Natural killer cell (primary cell): ENCODE measurements around the gene DEAF1. TPM values are rescaled to one million over a fixed set of nuclear protein-coding genes. Genes with fewer than 3 reads are reported as not detected.

Experiments
- ATAC-seq, 3 donors: fragments of 150-1000 bp in 2 of 3; fragments of 200-7000 bp in 1 of 3; cut with Tn5 transposase; 1 replicate in 1 of 3; 2 replicates in 2 of 3; pipeline ENCODE4 v1.10.0; 2021; ENCODE audit warnings: mild to moderate bottlenecking in 2 of 3, moderate library complexity in 2 of 3
- DNase-seq, 2 donors: peaks; one replicate each; pipeline versions ENCODE4 v3.0.0 to v3.0.0-alpha.2; 2013 to 2021; ENCODE audit warnings: mixed read lengths in 1 of 2
- H3K27ac ChIP-seq: one replicate; pipeline ENCODE4 v1.5.1; 2013; ENCODE audit warnings: mild to moderate bottlenecking, low read length
- H3K27me3 ChIP-seq: one replicate; pipeline ENCODE4 v1.6.1; 2013; ENCODE audit warnings: low read length; ENCODE audit not compliant: control insufficient read depth, insufficient read depth
- H3K36me3 ChIP-seq: one replicate; pipeline ENCODE4 v1.6.1; 2013; ENCODE audit warnings: low read length; ENCODE audit not compliant: control insufficient read depth, insufficient read depth
- H3K4me1 ChIP-seq: one replicate; pipeline ENCODE4 v1.6.1; 2013; ENCODE audit warnings: low read length; ENCODE audit not compliant: control insufficient read depth, insufficient read depth
- H3K4me3 ChIP-seq: one replicate; pipeline ENCODE4 v1.5.1; 2013; ENCODE audit warnings: low read length
- H3K9me3 ChIP-seq: one replicate; pipeline ENCODE4 v1.6.1; 2013; ENCODE audit warnings: low read length; ENCODE audit not compliant: control insufficient read depth, insufficient read depth
- H3K27ac Mint-ChIP-seq, 2 donors: one replicate each; pipeline ENCODE4 v1.8.0; 2022; ENCODE audit warnings: mild to moderate bottlenecking in 2 of 2, mixed read lengths in 2 of 2, moderate library complexity in 1 of 2
- H3K27me3 Mint-ChIP-seq, 2 donors: one replicate each; pipeline ENCODE4 v1.8.0; 2022; ENCODE audit warnings: low read depth in 2 of 2, mixed read lengths in 2 of 2
- H3K36me3 Mint-ChIP-seq: one replicate; pipeline ENCODE4 v1.8.0; 2022; ENCODE audit warnings: mixed read lengths
- H3K4me1 Mint-ChIP-seq, 2 donors: one replicate each; pipeline ENCODE4 v1.8.0; 2022; ENCODE audit warnings: mixed read lengths in 2 of 2
- H3K4me3 Mint-ChIP-seq: one replicate; pipeline ENCODE4 v1.8.0; 2022; ENCODE audit warnings: mild to moderate bottlenecking, moderate library complexity, mixed read lengths
- H3K9me3 Mint-ChIP-seq, 2 donors: one replicate each; pipeline ENCODE4 v1.8.0; 2022; ENCODE audit warnings: mixed read lengths in 2 of 2
- WGBS: methylation state at CpG from one replicate; pipeline ENCODE4 v1.1.7; 2013; ENCODE audit warnings: missing lambda C conversion rate; ENCODE audit not compliant: insufficient coverage; 5-methylcytosine and 5-hydroxymethylcytosine counted together
- intact Hi-C: fragments of 100-400 bp; cut with micrococcal nuclease; formaldehyde crosslinking; loops from one replicate; pipeline ENCODE4 v1.14.2; 2022
- total RNA-seq, 4 donors: library from RNA; stranded (reverse); fragments of 120-200 nt in 1 of 4; gene quantifications; one replicate each; pipeline versions ENCODE4 v1.2.3 to v1.2.4, GENCODE V29; 2013 to 2022
- TF ChIP-seq, protein P1 (sequence below): fragments of 200-600 bp; IDR thresholded peaks from one replicate; pipeline ENCODE4 v1.8.0; 2022; ENCODE audit warnings: antibody characterized with exemption

DEAF1 gene
- total RNA-seq, 3 donors from 2014 or later (not counting 1 experiment from before 2014, with no cell fraction given) = 25.9 to 26.9 (median 26.8) TPM

DNA sequence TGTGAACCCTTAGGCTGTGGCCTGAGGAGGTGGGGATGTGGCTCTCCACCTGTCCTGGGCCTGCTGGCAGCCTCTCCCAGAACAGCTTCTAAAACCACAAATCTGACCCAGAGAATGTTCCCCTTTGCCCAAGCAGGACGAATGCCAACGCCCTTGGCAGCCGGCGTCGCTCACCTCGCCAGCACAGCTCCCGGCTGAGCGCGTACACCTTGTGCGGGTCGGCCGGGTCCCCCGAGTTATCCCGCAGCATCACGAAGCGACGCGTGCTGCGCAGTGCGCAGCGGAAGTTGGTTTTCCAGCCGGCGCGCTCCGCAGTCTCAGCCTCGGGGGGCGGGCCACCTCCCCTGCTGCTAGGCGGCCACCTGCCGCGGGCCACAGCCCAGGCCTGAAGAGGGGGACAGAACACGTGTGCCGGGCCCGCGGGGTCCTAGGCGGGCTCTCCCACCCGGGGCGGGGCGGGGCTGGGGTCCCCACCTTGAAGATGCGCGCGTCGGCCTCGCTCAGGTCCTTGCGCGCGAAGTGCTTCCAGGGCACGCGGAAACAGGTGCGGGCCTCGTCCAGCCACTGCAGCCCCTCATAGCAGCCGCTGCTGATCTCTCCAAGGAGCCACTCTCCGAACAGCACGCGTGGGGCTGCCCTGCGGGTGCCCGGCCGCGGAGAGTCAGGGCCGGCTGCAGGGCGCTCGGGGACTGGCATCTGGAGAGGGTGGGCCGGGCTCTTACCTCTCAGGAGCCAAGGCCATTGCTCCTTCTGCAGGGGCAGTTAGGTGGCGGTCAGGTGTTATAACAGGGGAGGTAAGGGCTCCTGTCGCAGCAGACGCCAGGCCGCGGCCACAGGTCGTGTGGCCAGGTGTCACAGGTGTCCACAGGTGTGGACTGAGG, 80.2 kb downstream of the DEAF1 start:
- ATAC-seq (no peak), DNase-seq (no peak)
- no peaks in the 10 kb centered on the region for H3K36me3 Mint-ChIP-seq
- intact Hi-C loops = loop anchor here (5.0 to 10.0 kb wide), 2 partner anchors 38 to 110 kb away; partner anchors contain the start of gene PHRF1
- H3K4me1 Mint-ChIP-seq = peaks cover 6 to 22% of the 10 kb centered on the region in 2 donors
- Histone ChIP-seq H3K9me3 (no peaks in the 10 kb centered on the region), H3K36me3 (peaks cover 43% of the 10 kb centered on the region), H3K4me1 (peaks cover 39% of the 10 kb centered on the region), H3K27ac (peak overlapping the region; percentile 93), H3K27me3 (no peaks in the 10 kb centered on the region), H3K4me3 (peak overlapping the region; percentile 88)
- peak overlapping the region; percentile 89 for H3K27ac Mint-ChIP-seq
- no peaks in the 10 kb centered on the region for H3K9me3 Mint-ChIP-seq
- TF ChIP-seq, protein P1, sequence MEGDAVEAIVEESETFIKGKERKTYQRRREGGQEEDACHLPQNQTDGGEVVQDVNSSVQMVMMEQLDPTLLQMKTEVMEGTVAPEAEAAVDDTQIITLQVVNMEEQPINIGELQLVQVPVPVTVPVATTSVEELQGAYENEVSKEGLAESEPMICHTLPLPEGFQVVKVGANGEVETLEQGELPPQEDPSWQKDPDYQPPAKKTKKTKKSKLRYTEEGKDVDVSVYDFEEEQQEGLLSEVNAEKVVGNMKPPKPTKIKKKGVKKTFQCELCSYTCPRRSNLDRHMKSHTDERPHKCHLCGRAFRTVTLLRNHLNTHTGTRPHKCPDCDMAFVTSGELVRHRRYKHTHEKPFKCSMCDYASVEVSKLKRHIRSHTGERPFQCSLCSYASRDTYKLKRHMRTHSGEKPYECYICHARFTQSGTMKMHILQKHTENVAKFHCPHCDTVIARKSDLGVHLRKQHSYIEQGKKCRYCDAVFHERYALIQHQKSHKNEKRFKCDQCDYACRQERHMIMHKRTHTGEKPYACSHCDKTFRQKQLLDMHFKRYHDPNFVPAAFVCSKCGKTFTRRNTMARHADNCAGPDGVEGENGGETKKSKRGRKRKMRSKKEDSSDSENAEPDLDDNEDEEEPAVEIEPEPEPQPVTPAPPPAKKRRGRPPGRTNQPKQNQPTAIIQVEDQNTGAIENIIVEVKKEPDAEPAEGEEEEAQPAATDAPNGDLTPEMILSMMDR = no peak
- peak overlapping the region; percentile 92 for H3K4me3 Mint-ChIP-seq
- no peaks in the 10 kb centered on the region for H3K27me3 Mint-ChIP-seq
- WGBS = 72% methylated on average over 68 of the region's 68 CpGs

DNA sequence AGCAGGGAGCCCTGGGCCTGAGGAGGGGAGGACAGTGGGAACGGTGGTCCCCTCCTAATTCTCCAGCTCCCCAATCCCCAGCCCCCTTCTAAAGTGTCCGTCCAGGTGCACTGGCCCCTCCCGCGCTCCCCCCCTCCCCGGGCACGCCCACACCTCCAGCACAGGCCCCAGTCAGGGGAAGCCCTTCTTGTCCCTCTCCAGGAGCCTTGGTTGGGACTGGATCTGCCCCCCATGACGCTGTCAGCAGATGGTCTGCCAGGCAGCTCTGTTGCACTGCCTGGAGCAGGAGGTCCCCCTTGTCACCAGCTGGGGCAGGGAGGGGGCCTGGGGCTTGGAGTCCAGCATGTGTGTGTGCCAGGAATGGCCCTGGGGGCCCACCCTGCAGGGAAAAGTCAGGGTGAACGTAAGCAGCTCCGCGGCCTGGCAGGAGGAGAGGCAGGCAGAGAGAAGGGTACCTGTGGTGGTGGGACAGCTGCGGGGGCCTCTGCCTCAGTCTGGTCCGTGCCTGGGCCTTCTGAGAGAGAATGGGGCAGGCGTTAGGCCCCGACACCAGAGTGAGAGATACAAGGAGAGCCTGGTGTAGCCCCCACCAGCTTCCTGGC, 80.9 kb downstream of the DEAF1 start:
- H3K4me3 ChIP-seq = no peak overlapping the region
- Mint-ChIP-seq H3K9me3 (no peaks in the 10 kb centered on the region), H3K27ac (peak overlapping the region; percentile 89), H3K4me3 (peak overlapping the region; percentile 75), H3K36me3 (no peaks in the 10 kb centered on the region), H3K4me1 (peaks cover 6 to 22% of the 10 kb centered on the region in 2 donors), H3K27me3 (no peaks in the 10 kb centered on the region)
- intact Hi-C loops = loop anchor here (10.0 kb wide), 1 partner anchor 111 kb away; no protein-coding TSS in a partner anchor
- 86% methylated on average over 14 of the region's 14 CpGs for WGBS
- peaks cover 39% of the 10 kb centered on the region for H3K4me1 ChIP-seq
- H3K36me3 ChIP-seq = peaks cover 50% of the 10 kb centered on the region
- DNase-seq = peak in 1 of 2 donors; percentile 40
- no peak for ATAC-seq
- H3K27me3 ChIP-seq = no peaks in the 10 kb centered on the region
- H3K27ac ChIP-seq = peak overlapping the region; percentile 14
- TF ChIP-seq, protein P1 = no peak
- H3K9me3 ChIP-seq = no peaks in the 10 kb centered on the region

DNA sequence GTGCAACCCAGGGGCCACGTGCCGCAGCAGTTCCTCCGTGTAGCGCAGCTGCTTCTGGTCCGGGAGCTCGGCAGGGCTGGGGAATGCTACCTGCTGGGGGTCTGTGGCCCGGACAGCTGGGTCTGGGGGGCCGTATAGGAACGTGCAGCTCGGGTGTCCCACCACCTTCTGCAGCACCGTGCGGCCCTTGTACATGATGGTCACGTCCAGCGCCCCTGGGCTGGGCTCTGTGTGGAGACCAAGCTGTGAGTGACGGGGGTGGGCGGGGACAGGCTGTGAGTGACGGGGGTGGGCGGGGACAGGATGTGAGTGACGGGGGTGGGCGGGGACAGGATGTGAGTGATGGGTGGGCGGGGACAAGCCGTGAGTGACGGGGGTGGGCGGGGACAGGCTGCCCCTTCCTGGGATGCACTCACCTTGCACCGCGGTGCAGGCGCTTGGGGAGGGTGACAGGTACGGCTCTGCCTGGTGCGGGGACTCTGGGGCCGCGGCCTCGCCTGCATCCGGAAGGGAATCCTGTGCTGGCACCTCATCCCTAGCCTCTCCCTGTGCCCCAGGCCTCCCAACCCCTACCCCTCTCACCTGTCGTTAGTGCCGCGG, 81.6 kb downstream of the DEAF1 start:
- Histone ChIP-seq H3K27me3 (no peaks in the 10 kb centered on the region), H3K27ac (no peak overlapping the region), H3K36me3 (peaks cover 57% of the 10 kb centered on the region), H3K4me1 (peaks cover 39% of the 10 kb centered on the region), H3K9me3 (no peaks in the 10 kb centered on the region), H3K4me3 (no peak overlapping the region)
- intact Hi-C loops = loop anchor here (10.0 kb wide), 1 partner anchor 111 kb away; no protein-coding TSS in a partner anchor
- Mint-ChIP-seq H3K4me1 (peaks cover 6 to 22% of the 10 kb centered on the region in 2 donors), H3K9me3 (no peaks in the 10 kb centered on the region), H3K4me3 (no peak overlapping the region), H3K27ac (peak overlapping the region; percentile 89), H3K36me3 (no peaks in the 10 kb centered on the region), H3K27me3 (no peaks in the 10 kb centered on the region)
- WGBS = 85% methylated on average over 30 of the region's 36 CpGs
- ATAC-seq (peak; percentile 23 to 47 (median 28)), DNase-seq (peak; percentile 55 to 90)
- TF ChIP-seq, protein P1 = no peak
